ENCODE data around the gene IGFL1. TPM values are rescaled to one million over a fixed set of nuclear protein-coding genes. Genes with fewer than 3 reads are reported as not detected.
"Not testable (repeated sequence)": the region's sequence is repeated elsewhere in the genome, so short reads cannot be mapped to it uniquely, and the experiment has no call there.

IGFL1 gene
- total RNA-seq, 1 donor from 2014 or later, result not detected

DNA sequence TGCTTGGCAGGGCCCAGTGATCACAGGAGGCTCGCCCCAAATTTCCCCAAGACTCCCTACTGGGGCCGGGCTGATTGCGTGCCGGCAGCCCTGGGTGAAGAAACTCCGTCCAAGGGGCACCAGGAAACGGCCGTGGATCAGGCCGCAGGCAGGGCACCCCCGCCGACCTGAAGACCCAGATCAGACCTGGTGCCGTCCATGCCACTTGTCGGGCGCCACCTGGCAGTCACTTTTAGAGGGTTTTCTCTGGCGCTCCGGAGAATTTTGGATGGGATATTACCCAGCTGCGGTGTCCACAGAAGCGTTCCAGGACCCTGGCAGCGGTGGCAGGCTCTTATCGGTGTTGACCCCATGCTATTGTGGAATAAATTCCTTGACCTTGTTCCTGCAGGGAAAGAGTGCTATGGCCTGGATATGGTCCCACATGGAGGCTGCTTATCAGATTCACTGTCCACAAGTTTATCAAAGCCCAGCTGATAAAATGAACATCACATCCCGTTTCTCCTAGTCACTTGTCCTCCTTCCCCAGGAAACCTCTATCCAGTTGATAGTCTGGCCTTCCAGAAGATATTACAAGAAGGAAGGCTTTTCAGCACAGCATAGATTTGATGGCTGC lies 43.3 kb upstream of the IGFL1 start:
- H3K4me3 Mint-ChIP-seq (ENCODE audit: low read depth), result no peak overlapping the region
- H3K4me1 Mint-ChIP-seq (ENCODE audit: low read depth), result peaks cover 8% of the 10 kb centered on the region
- peaks cover 28% of the 10 kb centered on the region for H3K27me3 Mint-ChIP-seq
- no peaks in the 10 kb centered on the region for H3K36me3 Mint-ChIP-seq (ENCODE audit: insufficient read depth)
- TF ChIP-seq CTCF (IDR thresholded peaks at IDR 0.05; ENCODE audit: unreplicated experiment), result no peak
- DNase-seq (ENCODE audit: low spot score, unreplicated experiment), result no peak
- H3K27ac Mint-ChIP-seq, result peak overlapping the region; percentile 7
- H3K9me3 Mint-ChIP-seq (ENCODE audit: low read depth), result no peaks in the 10 kb centered on the region

GRCh38 chr19:46186717-46187101 lies 42.8 kb upstream of the IGFL1 start:
- DNase-seq (ENCODE audit: low spot score, unreplicated experiment), result no peak
- Mint-ChIP-seq H3K4me1 (ENCODE audit: low read depth) (peaks cover 8% of the 10 kb centered on the region), H3K27ac (peak overlapping the region; percentile 7), H3K27me3 (peaks cover 25% of the 10 kb centered on the region), H3K4me3 (ENCODE audit: low read depth) (no peak overlapping the region), H3K9me3 (ENCODE audit: low read depth) (no peaks in the 10 kb centered on the region), H3K36me3 (ENCODE audit: insufficient read depth) (no peaks in the 10 kb centered on the region)
- no peak for TF ChIP-seq CTCF (IDR thresholded peaks at IDR 0.05; ENCODE audit: unreplicated experiment)

GRCh38 chr19:46189971-46190888 lies 39.3 kb upstream of the IGFL1 start:
- no peak for DNase-seq (ENCODE audit: low spot score, unreplicated experiment)
- Mint-ChIP-seq H3K9me3 (ENCODE audit: low read depth) (no peaks in the 10 kb centered on the region), H3K27ac (no peak overlapping the region), H3K4me3 (ENCODE audit: low read depth) (no peak overlapping the region), H3K36me3 (ENCODE audit: insufficient read depth) (no peaks in the 10 kb centered on the region), H3K4me1 (ENCODE audit: low read depth) (peaks cover 8% of the 10 kb centered on the region), H3K27me3 (peaks cover 28% of the 10 kb centered on the region)
- no peak for TF ChIP-seq CTCF (IDR thresholded peaks at IDR 0.05; ENCODE audit: unreplicated experiment)

- Mint-ChIP-seq H3K36me3 (ENCODE audit: insufficient read depth) (no peaks in the 10 kb centered on the region), H3K4me1 (ENCODE audit: low read depth) (peaks cover 9% of the 10 kb centered on the region), H3K9me3 (ENCODE audit: low read depth) (no peaks in the 10 kb centered on the region), H3K4me3 (ENCODE audit: low read depth) (no peak overlapping the region), H3K27ac (no peak overlapping the region), H3K27me3 (peaks cover 28% of the 10 kb centered on the region)
- no peak for TF ChIP-seq CTCF (IDR thresholded peaks at IDR 0.05; ENCODE audit: unreplicated experiment)
- DNase-seq (ENCODE audit: low spot score, unreplicated experiment), result no peak
Observed at GRCh38 chr19:46191356-46191755, 38.2 kb upstream of the IGFL1 start.

- TF ChIP-seq CTCF (IDR thresholded peaks at IDR 0.05; ENCODE audit: unreplicated experiment), result no peak
- no peak for DNase-seq (ENCODE audit: low spot score, unreplicated experiment)
- no peak overlapping the region for H3K4me3 Mint-ChIP-seq (ENCODE audit: low read depth)
- H3K27ac Mint-ChIP-seq, result no peak overlapping the region
- no peaks in the 10 kb centered on the region for H3K36me3 Mint-ChIP-seq (ENCODE audit: insufficient read depth)
- H3K9me3 Mint-ChIP-seq (ENCODE audit: low read depth), result no peaks in the 10 kb centered on the region
- peaks cover 3% of the 10 kb centered on the region for H3K4me1 Mint-ChIP-seq (ENCODE audit: low read depth)
- H3K27me3 Mint-ChIP-seq, result peaks cover 27% of the 10 kb centered on the region
Observed at GRCh38 chr19:46191972-46192371, 37.6 kb upstream of the IGFL1 start.

DNA sequence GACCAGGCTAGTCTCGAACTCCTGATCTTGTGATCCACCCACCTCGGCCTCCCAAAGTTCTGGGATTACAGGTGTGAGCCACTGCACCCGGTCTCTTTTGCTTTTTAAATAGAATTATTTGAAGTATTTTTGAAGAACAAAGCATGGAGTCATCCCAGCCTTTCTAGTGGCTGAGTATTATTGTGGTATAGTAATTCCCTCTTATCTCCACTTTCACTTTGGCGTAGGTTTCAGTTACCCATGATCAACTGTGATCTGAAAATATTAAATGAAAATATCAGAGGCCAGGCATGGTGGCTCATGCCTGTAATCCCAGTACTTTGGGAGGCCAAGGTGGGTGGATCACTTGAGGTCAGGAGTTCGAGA lies 36.9 kb upstream of the IGFL1 start:
- H3K27ac Mint-ChIP-seq; H3K4me3 Mint-ChIP-seq (ENCODE audit: low read depth); H3K9me3 Mint-ChIP-seq (ENCODE audit: low read depth); DNase-seq (ENCODE audit: low spot score, unreplicated experiment); H3K4me1 Mint-ChIP-seq (ENCODE audit: low read depth); H3K36me3 Mint-ChIP-seq (ENCODE audit: insufficient read depth): not testable (repeated sequence)
- H3K27me3 Mint-ChIP-seq, result peaks cover 32% of the 10 kb centered on the region

Measured in progenitor cell of endocrine pancreas (in vitro differentiated cells).